ENCODE results near the gene PATJ.

DNA sequence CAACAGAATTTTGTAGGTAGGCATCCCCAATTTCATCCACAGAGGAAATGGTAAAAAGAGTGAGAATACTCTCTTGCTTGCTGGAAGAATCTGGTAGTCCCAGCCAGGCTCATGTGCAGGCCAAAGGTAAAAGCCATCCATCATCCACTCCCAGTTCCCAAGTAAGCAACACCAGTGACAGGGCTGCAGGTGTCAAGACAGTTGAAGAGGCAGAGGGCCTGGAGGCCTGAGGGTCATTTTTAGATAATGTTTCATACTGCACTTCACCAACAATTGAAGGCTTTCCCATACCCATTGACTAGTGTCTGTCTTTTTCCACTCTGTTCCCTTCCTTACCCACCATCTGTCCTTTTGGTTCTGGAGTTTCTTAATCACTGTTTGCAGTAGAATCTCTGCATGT lies 310.7 kb downstream of the PATJ start:
- TF ChIP-seq EZH2 (IDR thresholded peaks at IDR 0.05; ENCODE audit: low read length) = no peak
- TF ChIP-seq, protein P1, sequence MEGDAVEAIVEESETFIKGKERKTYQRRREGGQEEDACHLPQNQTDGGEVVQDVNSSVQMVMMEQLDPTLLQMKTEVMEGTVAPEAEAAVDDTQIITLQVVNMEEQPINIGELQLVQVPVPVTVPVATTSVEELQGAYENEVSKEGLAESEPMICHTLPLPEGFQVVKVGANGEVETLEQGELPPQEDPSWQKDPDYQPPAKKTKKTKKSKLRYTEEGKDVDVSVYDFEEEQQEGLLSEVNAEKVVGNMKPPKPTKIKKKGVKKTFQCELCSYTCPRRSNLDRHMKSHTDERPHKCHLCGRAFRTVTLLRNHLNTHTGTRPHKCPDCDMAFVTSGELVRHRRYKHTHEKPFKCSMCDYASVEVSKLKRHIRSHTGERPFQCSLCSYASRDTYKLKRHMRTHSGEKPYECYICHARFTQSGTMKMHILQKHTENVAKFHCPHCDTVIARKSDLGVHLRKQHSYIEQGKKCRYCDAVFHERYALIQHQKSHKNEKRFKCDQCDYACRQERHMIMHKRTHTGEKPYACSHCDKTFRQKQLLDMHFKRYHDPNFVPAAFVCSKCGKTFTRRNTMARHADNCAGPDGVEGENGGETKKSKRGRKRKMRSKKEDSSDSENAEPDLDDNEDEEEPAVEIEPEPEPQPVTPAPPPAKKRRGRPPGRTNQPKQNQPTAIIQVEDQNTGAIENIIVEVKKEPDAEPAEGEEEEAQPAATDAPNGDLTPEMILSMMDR (optimal IDR thresholded peaks at IDR 0.05 in 1 of 3, IDR thresholded peaks at IDR 0.05 in 1 of 3, conservative IDR thresholded peaks at IDR 0.05 in 1 of 3; ENCODE audit: extremely low read depth in 1 of 3, insufficient read depth in 2 of 3, low read length in 3 of 3) = no peak

All from keratinocyte (primary cell).